ENCODE data around the gene CDKN2AIPNL.

GRCh38 chr5:134422791-134423365 lies 11.2 kb upstream of the CDKN2AIPNL start:
- TF ChIP-seq CTCF (IDR thresholded peaks at IDR 0.05) (no peak), POLR2A (IDR thresholded peaks at IDR 0.05) (no peak)

Data from esophagus squamous epithelium (tissue), 4 donors.